ENCODE measurements around the gene MAFG. TPM values are rescaled to one million over a fixed set of nuclear protein-coding genes. Genes with fewer than 3 reads are reported as not detected.

MAFG gene
- polyA plus RNA-seq, 1 donor (not counting 4 experiments of a cell fraction or from before 2014, with no cell fraction given), result 8.3 TPM

DNA sequence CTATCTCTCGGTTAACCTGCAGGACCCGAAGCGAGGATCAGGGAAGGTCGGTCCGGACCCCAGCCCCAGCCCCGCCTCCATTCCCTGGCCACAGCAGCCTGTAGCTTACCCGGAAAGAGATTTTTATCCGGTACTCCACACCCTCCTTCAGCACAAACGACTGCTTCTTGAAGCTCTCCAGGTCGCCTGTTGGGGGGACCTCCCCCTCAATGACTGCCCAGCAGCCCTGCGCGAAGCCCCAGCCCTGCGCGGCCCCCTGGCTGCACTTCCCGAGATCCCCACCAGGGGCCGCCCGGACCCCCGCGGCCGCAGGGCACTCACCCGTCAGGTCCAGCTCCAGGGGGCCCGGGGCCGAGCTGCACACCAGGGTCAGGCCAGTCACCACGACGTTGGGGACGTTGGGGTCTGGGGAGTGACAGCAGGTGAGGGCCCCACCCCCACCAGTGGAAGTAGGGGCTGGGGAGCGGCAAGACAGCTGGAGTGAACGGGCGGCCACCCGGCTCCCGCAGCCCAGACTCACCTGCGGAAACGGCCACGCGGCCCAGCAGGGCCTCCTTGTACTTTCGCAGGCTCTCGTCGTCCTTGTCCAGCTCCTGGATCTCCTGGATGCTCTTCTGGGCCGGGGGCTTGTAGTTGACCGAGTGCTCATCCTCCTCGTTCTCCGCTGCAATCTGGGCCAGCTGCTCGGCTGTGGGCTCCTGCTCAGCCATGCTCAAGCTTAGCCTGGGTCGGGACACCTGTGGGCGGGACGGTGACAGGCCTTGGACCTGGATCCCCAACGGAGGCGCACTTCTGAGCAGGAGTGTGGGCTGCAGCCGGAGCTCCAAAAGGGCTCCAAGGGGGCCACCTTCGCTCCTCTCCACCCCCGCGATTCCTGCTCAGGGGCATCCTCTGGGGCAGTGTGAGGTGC, 58.1 kb downstream of the MAFG start:
- Histone ChIP-seq H3K27me3 (ENCODE audit: control insufficient read depth, extremely low read depth, insufficient read depth, low read length) (no peaks in the 10 kb centered on the region), H3K36me3 (ENCODE audit: control insufficient read depth in 2 of 2, extremely low read depth in 1 of 2, insufficient read depth in 2 of 2, low read length in 2 of 2) (peaks cover 12 to 21% of the 10 kb centered on the region in 2 experiments), H3K4me2 (ENCODE audit: control insufficient read depth, extremely low read depth, insufficient read depth, low read depth, low read length) (peak overlapping the region; percentile 94), H4K20me1 (ENCODE audit: control insufficient read depth, extremely low read depth, insufficient read depth, low read length) (peaks cover 12% of the 10 kb centered on the region), H3K9ac (ENCODE audit: control insufficient read depth, extremely low read depth, insufficient read depth, low read length) (peak overlapping the region; percentile 94), H3K9me1 (ENCODE audit: control insufficient read depth, extremely low read depth, insufficient read depth, low read length) (peaks cover 3% of the 10 kb centered on the region), H3K79me2 (ENCODE audit: control insufficient read depth, insufficient read depth, low read length) (peaks cover 35% of the 10 kb centered on the region), H3K9me3 (ENCODE audit: control insufficient read depth, low read depth, low read length) (no peaks in the 10 kb centered on the region), H2AFZ (ENCODE audit: control insufficient read depth, low read length) (no peak overlapping the region), H3K4me1 (ENCODE audit: control insufficient read depth, extremely low read depth, insufficient read depth, low read length) (peaks cover 30% of the 10 kb centered on the region), H3K27ac (ENCODE audit: control insufficient read depth, insufficient read depth, low read length) (peak overlapping the region; percentile 88), H3K4me3 (ENCODE audit: control insufficient read depth in 2 of 3, extremely low read depth in 1 of 3, insufficient read depth in 2 of 3, low read depth in 1 of 3, low read length in 3 of 3) (peak overlapping the region; percentile 79 to 94 (median 91))
- no peak for DNase-seq (ENCODE audit: low read depth, low spot score)
- FAIRE-seq, result no peak
- TF ChIP-seq CTCF (optimal IDR thresholded peaks at IDR 0.05 in 1 of 3, IDR thresholded peaks at IDR 0.05 in 1 of 3, conservative IDR thresholded peaks at IDR 0.05 in 1 of 3; ENCODE audit: extremely low read depth in 1 of 3, insufficient read depth in 2 of 3, low read length in 3 of 3), result peak; percentile 43 to 67 (median 59)
- no peak for TF ChIP-seq EZH2 (IDR thresholded peaks at IDR 0.05; ENCODE audit: low read length)
- dilution Hi-C loops (cut with MboI; ENCODE audit: extremely low pct_ligation_motif_present, low sequenced_read_pairs), result no loop called here

DNA sequence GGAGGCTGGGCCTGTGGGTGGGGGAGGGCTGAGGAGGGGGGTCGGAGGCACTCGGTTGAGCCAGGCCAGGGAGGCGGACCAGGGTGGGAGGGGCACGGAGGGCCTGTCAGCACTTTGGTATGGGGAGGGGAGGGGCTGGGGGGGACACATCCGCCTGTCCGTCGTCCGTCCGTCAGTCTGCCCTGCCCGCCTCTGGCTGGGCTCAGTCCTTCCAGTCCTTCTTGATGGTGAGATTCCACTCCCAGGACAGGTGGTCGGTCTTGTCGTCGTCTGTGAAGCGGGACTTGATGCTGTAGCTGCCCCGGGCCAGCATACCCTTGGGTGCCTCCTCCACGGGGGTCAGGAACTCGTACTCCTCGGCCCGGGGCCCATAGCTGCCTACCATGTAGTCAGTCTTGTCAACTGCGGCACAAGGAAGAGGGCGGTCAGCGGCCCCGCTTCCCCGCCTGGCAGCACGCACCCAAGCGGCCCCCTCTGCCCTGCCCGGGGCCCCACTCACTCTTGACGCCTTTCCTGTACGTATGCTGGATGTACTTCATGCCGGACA, 58.8 kb downstream of the MAFG start:
- peak overlapping the region; percentile 94 for H3K4me2 ChIP-seq (ENCODE audit: control insufficient read depth, extremely low read depth, insufficient read depth, low read depth, low read length)
- peak overlapping the region; percentile 6 to 94 (median 18) for H3K4me3 ChIP-seq (ENCODE audit: control insufficient read depth in 2 of 3, extremely low read depth in 1 of 3, insufficient read depth in 2 of 3, low read depth in 1 of 3, low read length in 3 of 3)
- peak overlapping the region; percentile 28 for H3K9ac ChIP-seq (ENCODE audit: control insufficient read depth, extremely low read depth, insufficient read depth, low read length)
- H3K36me3 ChIP-seq (ENCODE audit: control insufficient read depth in 2 of 2, extremely low read depth in 1 of 2, insufficient read depth in 2 of 2, low read length in 2 of 2), result peaks cover 16 to 28% of the 10 kb centered on the region in 2 experiments
- H3K4me1 ChIP-seq (ENCODE audit: control insufficient read depth, extremely low read depth, insufficient read depth, low read length), result peaks cover 29% of the 10 kb centered on the region
- peaks cover 5% of the 10 kb centered on the region for H3K9me1 ChIP-seq (ENCODE audit: control insufficient read depth, extremely low read depth, insufficient read depth, low read length)
- no peak for DNase-seq (ENCODE audit: low read depth, low spot score)
- peak overlapping the region; percentile 43 for H3K27ac ChIP-seq (ENCODE audit: control insufficient read depth, insufficient read depth, low read length)
- H3K27me3 ChIP-seq (ENCODE audit: control insufficient read depth, extremely low read depth, insufficient read depth, low read length), result no peaks in the 10 kb centered on the region
- H3K9me3 ChIP-seq (ENCODE audit: control insufficient read depth, low read depth, low read length), result no peaks in the 10 kb centered on the region
- H3K79me2 ChIP-seq (ENCODE audit: control insufficient read depth, insufficient read depth, low read length), result peaks cover 42% of the 10 kb centered on the region
- H2AFZ ChIP-seq (ENCODE audit: control insufficient read depth, low read length), result no peak overlapping the region
- TF ChIP-seq CTCF (optimal IDR thresholded peaks at IDR 0.05 in 1 of 3, IDR thresholded peaks at IDR 0.05 in 1 of 3, conservative IDR thresholded peaks at IDR 0.05 in 1 of 3; ENCODE audit: extremely low read depth in 1 of 3, insufficient read depth in 2 of 3, low read length in 3 of 3), result no peak
- peaks cover 19% of the 10 kb centered on the region for H4K20me1 ChIP-seq (ENCODE audit: control insufficient read depth, extremely low read depth, insufficient read depth, low read length)
- dilution Hi-C loops (cut with MboI; ENCODE audit: extremely low pct_ligation_motif_present, low sequenced_read_pairs), result no loop called here
- FAIRE-seq, result no peak

Other genes with a start within 250 kb of the MAFG start
- 46.5 to 58.3 TPM (median 48.7 TPM) in 3 replicates for gene ARL16, start 243.9 kb downstream of the MAFG start, polyA plus RNA-seq
- 79.6 to 84.1 TPM (median 81.9 TPM) in 3 replicates for gene HGS, start 243.7 kb downstream of the MAFG start, polyA plus RNA-seq
- 78.5 to 96.8 TPM (median 84.2 TPM) in 3 replicates for gene MRPL12, start 224.4 kb downstream of the MAFG start, polyA plus RNA-seq
- 12.7 to 18.0 TPM (median 15.9 TPM) in 3 replicates for gene SLC25A10, start 215.5 kb downstream of the MAFG start, polyA plus RNA-seq
- gene GCGR, start 123.6 kb downstream of the MAFG start, polyA plus RNA-seq, result not detected in 3 replicates
- 17.7 to 29.1 TPM (median 24.4 TPM) in 3 replicates for gene MCRIP1, start 94.4 kb downstream of the MAFG start, polyA plus RNA-seq
- gene PPP1R27, start 92.7 kb downstream of the MAFG start, polyA plus RNA-seq, result 0.12 to 0.99 TPM in 2 of 3 replicates, not detected in the other
- 75.2 to 149 TPM (median 110 TPM) in 3 replicates for gene P4HB, start 67.2 kb downstream of the MAFG start, polyA plus RNA-seq
- gene ARHGDIA, start 56.4 kb downstream of the MAFG start, polyA plus RNA-seq, result 51.7 to 280 TPM (median 65.7 TPM) in 3 replicates
- 49.6 to 84.5 TPM (median 68.3 TPM) in 3 replicates for gene ALYREF, start 36.1 kb downstream of the MAFG start, polyA plus RNA-seq
- gene ANAPC11, start 36.0 kb downstream of the MAFG start, polyA plus RNA-seq, result 195 to 269 TPM (median 230 TPM) in 3 replicates
- gene NPB, start 25.5 kb downstream of the MAFG start, polyA plus RNA-seq, result 0.07 TPM in 1 of 3 replicates, not detected in the others
- 38.1 to 47.6 TPM (median 45.8 TPM) in 3 replicates for gene PCYT2, start 16.3 kb downstream of the MAFG start, polyA plus RNA-seq
- 6.9 to 11.9 TPM (median 7.4 TPM) in 3 replicates for gene SIRT7, start 9.6 kb downstream of the MAFG start, polyA plus RNA-seq
- gene PYCR1, start 9.6 kb upstream of the MAFG start, polyA plus RNA-seq, result 22.2 to 27.9 TPM (median 27.9 TPM) in 3 replicates
- gene MYADML2, start 19.5 kb upstream of the MAFG start, polyA plus RNA-seq, result not detected in 3 replicates
- not detected in 3 replicates for gene NOTUM, start 33.5 kb upstream of the MAFG start, polyA plus RNA-seq
- gene ASPSCR1, start 49.9 kb upstream of the MAFG start, polyA plus RNA-seq, result 5.2 to 8.3 TPM (median 6.7 TPM) in 3 replicates
- gene CENPX, start 95.1 kb upstream of the MAFG start, polyA plus RNA-seq, result 38.3 to 52.0 TPM (median 48.2 TPM) in 3 replicates
- 2.5 to 3.6 TPM (median 2.9 TPM) in 3 replicates for gene LRRC45, start 95.6 kb upstream of the MAFG start, polyA plus RNA-seq
- gene RAC3, start 103.9 kb upstream of the MAFG start, polyA plus RNA-seq, result 10.2 to 23.0 TPM (median 12.3 TPM) in 3 replicates
- 45.4 to 73.6 TPM (median 64.0 TPM) in 3 replicates for gene DCXR, start 110.0 kb upstream of the MAFG start, polyA plus RNA-seq
- 10.2 to 25.3 TPM (median 13.6 TPM) in 3 replicates for gene RFNG, start 124.1 kb upstream of the MAFG start, polyA plus RNA-seq
- 60.4 to 99.3 TPM (median 81.7 TPM) in 3 replicates for gene GPS1, start 124.2 kb upstream of the MAFG start, polyA plus RNA-seq
- gene DUS1L, start 138.1 kb upstream of the MAFG start, polyA plus RNA-seq, result 49.1 to 68.3 TPM (median 52.0 TPM) in 3 replicates
- 44.7 to 137 TPM (median 55.7 TPM) in 3 replicates for gene FASN, start 170.5 kb upstream of the MAFG start, polyA plus RNA-seq